Measurements from ENCODE around the gene UBR4. TPM values are rescaled to one million over a fixed set of nuclear protein-coding genes. Genes with fewer than 3 reads are reported as not detected.
A peak's percentile ranks its signal among the peaks of the same experiment; 100 is the strongest.

UBR4 gene
- total RNA-seq (2014; rRNA removed; shearing (Covaris generic)) (196 and 230 TPM in 2 replicates), polyA plus RNA-seq (2016; fragmentation: Nextera tagmentation; extraction: Ambion mirVana) (111 TPM in 2 replicates)
- long read RNA-seq, partial matches to known transcripts, result 10 of 12 reads
- long read RNA-seq, other reads (novel, unspliced or antisense), result 2 of 12 reads

GRCh38 chr1:19209990-19210771, at the start of gene UBR4:
TSS of gene UBR4 (minus strand) at chr1:19210266. CDS start at chr1:19210248, 18 bp downstream.
- H3K4me2 ChIP-seq, result peak within 1 kb of the TSS; percentile 99
- peak within 1 kb of the TSS; percentile 94 for H3K4me3 Mint-ChIP-seq

More at GRCh38 chr1:19209990-19210771, at the start of gene UBR4:
- TF ChIP-seq ZNF462 (CRISPR knock-in tag; IDR thresholded peaks at IDR 0.05) (no peak), ZNF331 (CRISPR knock-in tag; IDR thresholded peaks at IDR 0.05; ENCODE audit: low read depth) (no peak), EZH2phosphoT487 (IDR thresholded peaks at IDR 0.05; ENCODE audit: unreplicated experiment) (no peak), REST (IDR thresholded peaks at IDR 0.05; ENCODE audit: unreplicated experiment) (no peak), ETS1 (IDR thresholded peaks at IDR 0.05) (peak; percentile 89), CTCF (conservative IDR thresholded peaks at IDR 0.05; ENCODE audit: low read depth in 2 of 2) (no peak), ZNF114 (CRISPR knock-in tag; IDR thresholded peaks at IDR 0.05) (no peak), NANOG (IDR thresholded peaks at IDR 0.05; ENCODE audit: borderline replicate concordance) (no peak), POLR2AphosphoS5 (IDR thresholded peaks at IDR 0.05; ENCODE audit: low read depth) (peak; percentile 98), EZH2 (IDR thresholded peaks at IDR 0.05; ENCODE audit: low read depth, unreplicated experiment) (no peak), STAT1 (IDR thresholded peaks at IDR 0.05; ENCODE audit: unreplicated experiment) (no peak), JUNB (IDR thresholded peaks at IDR 0.05; ENCODE audit: unreplicated experiment) (no peak), CREB1 (CRISPR knock-in tag; IDR thresholded peaks at IDR 0.05; ENCODE audit: low read depth) (peak; percentile 99)
- ATAC-seq (peak; percentile 93), DNase-seq (ENCODE audit: low spot score) (peak; percentile 97)
- H3F3A ChIP-seq (replicated peaks; ENCODE audit: low read depth), result peaks cover 11% of the 10 kb centered on the region
- Mint-ChIP-seq H3K4me1 (peaks cover 18% of the 10 kb centered on the region), H3K36me3 (ENCODE audit: low read depth) (peaks cover 10% of the 10 kb centered on the region), H3K9me3 (no peaks in the 10 kb centered on the region), H3K27me3 (ENCODE audit: insufficient read depth, low read depth, poor library complexity) (peaks cover 7% of the 10 kb centered on the region), H3K27ac (peak within 1 kb of the TSS; percentile 99)
- no peaks in the 10 kb centered on the region for H3K27me3 ChIP-seq (ENCODE audit: insufficient read depth)
- H3K36me3 ChIP-seq (ENCODE audit: insufficient read depth), result no peaks in the 10 kb centered on the region
- peak within 1 kb of the TSS; percentile 98 for H3K4me3 ChIP-seq
- H4K20me1 ChIP-seq (replicated peaks; ENCODE audit: insufficient read depth), result peaks cover 46% of the 10 kb centered on the region
- H3K27ac ChIP-seq (ENCODE audit: low read depth), result peak within 1 kb of the TSS; percentile 99
- no peaks in the 10 kb centered on the region for H3K9me2 ChIP-seq (ENCODE audit: insufficient read depth)
- peaks cover 26% of the 10 kb centered on the region for H3K4me1 ChIP-seq (ENCODE audit: insufficient read depth)
- peaks cover 91% of the 10 kb centered on the region for H3K79me2 ChIP-seq (replicated peaks; ENCODE audit: insufficient read depth)
- peak within 1 kb of the TSS; percentile 90 for H2AFZ ChIP-seq

All from GM23338 (cell line).